Femur (tissue), 1 donor: ENCODE measurements around the gene BBS4.
A peak's percentile ranks its signal among the peaks of the same experiment; 100 is the strongest.

Experiments used
- DNase-seq: peaks from one replicate; pipeline ENCODE4 v3.0.0-alpha.2; 2017

Gene BBS4

GRCh38 chr15:72766780-72767179 is 80.8 kb downstream of the BBS4 start:
- DNase-seq = no peak

GRCh38 chr15:72770673-72771328 is 84.8 kb downstream of the BBS4 start:
- no peak for DNase-seq

- no peak for DNase-seq
These were observed 85.3 kb downstream of the BBS4 start for GRCh38 chr15:72771329-72771725.

GRCh38 chr15:72774696-72775383 is 88.8 kb downstream of the BBS4 start:
- no peak for DNase-seq

- DNase-seq = no peak
These were observed 92.8 kb downstream of the BBS4 start for GRCh38 chr15:72778796-72779195.

GRCh38 chr15:72781631-72782030 is 95.6 kb downstream of the BBS4 start:
- DNase-seq = no peak

GRCh38 chr15:72782274-72783003 is 96.4 kb downstream of the BBS4 start:
- no peak for DNase-seq

- DNase-seq = no peak
These were observed 97.1 kb downstream of the BBS4 start for GRCh38 chr15:72783004-72783639.

GRCh38 chr15:72783640-72784455 is 97.8 kb downstream of the BBS4 start, which contains the start of gene ADPGK:
ADPGK (minus strand) TSS chr15:72783758; CDS start chr15:72783691, 67 bp downstream.
- peak; percentile 95 for DNase-seq

- no peak for DNase-seq
These were observed 98.5 kb downstream of the BBS4 start for GRCh38 chr15:72784456-72784876.

- peak; percentile 64 for DNase-seq
These were observed 99.4 kb downstream of the BBS4 start for GRCh38 chr15:72785432-72785831.

GRCh38 chr15:72785841-72786240 is 99.8 kb downstream of the BBS4 start:
- no peak for DNase-seq

GRCh38 chr15:72786242-72786641 is 100.2 kb downstream of the BBS4 start:
- DNase-seq = no peak

GRCh38 chr15:72786676-72787345 is 100.8 kb downstream of the BBS4 start:
- DNase-seq = no peak

GRCh38 chr15:72787526-72787925 is 101.5 kb downstream of the BBS4 start:
- DNase-seq = no peak
